Measurements from ENCODE around the gene FAM24B. TPM values are rescaled to one million over a fixed set of nuclear protein-coding genes. Genes with fewer than 3 reads are reported as not detected.
A peak's percentile ranks its signal among the peaks of the same experiment; 100 is the strongest.
"Not testable (repeated sequence)": the region's sequence is repeated elsewhere in the genome, so short reads cannot be mapped to it uniquely, and the experiment has no call there.

FAM24B gene, protein sequence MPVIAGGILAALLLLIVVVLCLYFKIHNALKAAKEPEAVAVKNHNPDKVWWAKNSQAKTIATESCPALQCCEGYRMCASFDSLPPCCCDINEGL
- total RNA-seq: 10 to 100 TPM in 6 of 8 experiments, 1 to 10 TPM in 2; 3.6 to 32.4 (median 18.2) TPM

DNA sequence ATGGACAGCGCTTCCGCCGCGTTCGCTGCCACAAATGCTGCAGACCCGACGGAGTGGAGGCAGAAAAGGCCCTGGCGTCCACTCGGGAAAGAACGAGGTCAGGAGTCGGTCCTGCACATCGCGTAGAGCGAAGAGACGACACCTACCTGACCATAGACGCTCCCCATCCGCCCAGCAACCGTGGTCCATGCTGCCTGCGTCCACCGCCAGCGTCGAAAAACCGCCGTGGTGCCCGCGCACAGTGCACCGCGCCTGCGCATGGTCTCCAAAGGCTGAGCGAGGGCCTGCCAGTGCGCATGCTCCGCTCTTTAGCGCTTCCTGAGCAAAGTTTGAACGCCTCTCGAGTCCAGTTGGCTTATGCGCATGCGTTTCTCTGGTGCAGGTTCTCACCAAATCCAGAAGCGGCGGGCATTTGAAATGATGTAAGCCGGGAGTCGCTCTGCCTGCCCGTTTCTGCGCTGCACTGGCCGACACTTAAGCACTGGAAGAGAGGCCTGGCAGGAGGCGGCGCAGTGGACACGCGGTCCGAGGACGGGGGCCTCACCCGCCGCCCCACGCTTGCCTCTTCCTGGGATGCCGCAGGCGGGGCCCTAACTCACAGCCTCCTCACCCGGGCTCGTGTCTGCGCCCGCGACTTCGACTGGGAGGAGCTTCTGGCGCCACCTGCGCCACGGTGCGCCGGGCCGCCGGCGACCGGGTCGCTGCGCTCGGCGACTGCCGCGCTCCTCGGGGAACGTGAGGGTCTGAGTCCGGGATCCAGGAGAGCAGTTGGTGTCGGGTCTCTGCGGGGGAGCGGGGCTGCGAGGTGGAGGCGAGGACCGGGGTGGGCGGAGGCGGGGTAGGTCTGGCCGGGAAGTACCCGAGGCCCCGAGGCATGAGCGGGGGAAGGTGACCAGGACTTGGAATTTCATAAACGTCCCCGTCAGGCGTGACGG lies at the start of gene FAM24B:
Gene FAM24B, minus strand, starts transcription at position 243 of the 935 bp plus-strand sequence. CDS start 29,066 bp downstream, outside the sequence.
- WGBS, 10 experiments: 0 to 93% (median 40%) methylated on average over 5 to 30 of the region's 95 CpGs; no CpG with 5 or more reads in 2 of the 10 experiments
- ATAC-seq (replicated peaks in 6 of 8): peak; percentile 69 to 95 (median 92)
- Histone ChIP-seq H3K27ac (peak within 1 kb of the TSS; percentile 26 to 61), H3K4me1 (replicated peaks in 1 of 2) (peaks cover 16 to 28% of the 10 kb centered on the region in 2 donors), H3K4me3 (peak within 1 kb of the TSS; percentile 33 to 63 (median 54))
- in situ Hi-C loops (cut with MboI; ENCODE audit: low pct_unique_long_range_greater_than_20kb in 2 of 9, low sequenced_read_pairs in 9 of 9, unreplicated experiment in 9 of 9): no loop called here

DNA sequence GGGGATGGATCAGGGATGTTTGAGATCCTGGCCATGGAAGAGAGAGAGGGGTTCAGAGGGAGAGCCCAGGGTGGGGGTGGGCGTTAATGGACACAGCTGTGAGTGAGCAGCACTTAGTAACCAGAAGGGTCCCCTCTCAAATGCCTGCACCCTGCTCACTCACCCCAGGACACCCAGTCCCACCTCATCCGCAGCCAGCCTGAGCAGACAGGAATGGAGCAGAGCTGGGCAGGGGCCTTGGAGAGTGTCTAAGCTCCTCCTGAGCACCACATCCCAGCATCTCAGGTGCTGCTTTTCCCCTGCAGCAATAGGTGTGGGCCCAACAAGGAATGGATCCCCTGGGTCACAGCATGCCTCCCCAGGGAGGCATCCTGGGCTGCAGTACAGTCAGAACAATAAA lies 36.3 kb upstream of the FAM24B start:
- no CpG with 5 or more reads among the region's 2 CpGs for WGBS, 10 experiments
- in situ Hi-C loops (cut with MboI; ENCODE audit: low pct_unique_long_range_greater_than_20kb in 2 of 9, low sequenced_read_pairs in 9 of 9, unreplicated experiment in 9 of 9): no loop called here
- Histone ChIP-seq H3K4me3 (no peak overlapping the region), H3K27ac (no peak overlapping the region), H3K4me1 (replicated peaks in 1 of 2) (no peaks in the 10 kb centered on the region)
- ATAC-seq (replicated peaks in 6 of 8): no peak

DNA sequence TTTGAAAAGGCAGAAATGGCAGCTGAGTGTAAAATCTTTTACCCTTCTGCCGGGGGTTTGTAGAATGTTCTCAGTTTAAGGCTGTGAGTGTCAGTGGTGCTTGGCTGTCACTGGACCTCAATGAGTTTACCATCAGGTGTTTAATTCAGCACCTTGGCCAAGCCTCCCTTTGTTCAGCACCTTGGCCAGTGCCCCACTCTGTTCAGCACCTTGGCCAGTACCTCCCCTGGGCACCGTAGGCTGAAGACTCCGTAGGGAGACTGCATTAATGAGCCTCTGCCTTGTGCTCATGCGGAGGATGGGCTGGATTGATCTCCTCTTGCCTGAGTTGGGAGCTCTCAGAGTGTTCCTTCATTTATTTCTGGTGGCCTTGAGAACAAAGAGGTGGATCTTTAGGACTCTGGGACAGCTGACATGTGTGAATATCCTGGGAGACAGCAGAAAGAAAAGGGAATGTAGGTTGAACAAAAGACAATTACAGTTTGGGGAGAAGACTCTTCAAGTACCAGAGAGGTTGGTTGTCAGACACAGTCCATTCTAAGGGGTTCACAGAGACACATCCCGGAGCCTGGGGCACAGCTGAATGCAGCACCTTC lies 32.6 kb upstream of the FAM24B start:
- 0 to 60% (median 20%) methylated on average over 1 to 4 of the region's 5 CpGs; no CpG with 5 or more reads in 3 of the 10 experiments for WGBS, 10 experiments
- peak; percentile 29 to 93 (median 58) for ATAC-seq (replicated peaks in 6 of 8)
- H3K4me3 ChIP-seq: no peak overlapping the region
- H3K27ac ChIP-seq: no peak overlapping the region
- in situ Hi-C loops (cut with MboI; ENCODE audit: low pct_unique_long_range_greater_than_20kb in 2 of 9, low sequenced_read_pairs in 9 of 9, unreplicated experiment in 9 of 9): no loop called here
- H3K4me1 ChIP-seq (replicated peaks in 1 of 2): no peaks in the 10 kb centered on the region

DNA sequence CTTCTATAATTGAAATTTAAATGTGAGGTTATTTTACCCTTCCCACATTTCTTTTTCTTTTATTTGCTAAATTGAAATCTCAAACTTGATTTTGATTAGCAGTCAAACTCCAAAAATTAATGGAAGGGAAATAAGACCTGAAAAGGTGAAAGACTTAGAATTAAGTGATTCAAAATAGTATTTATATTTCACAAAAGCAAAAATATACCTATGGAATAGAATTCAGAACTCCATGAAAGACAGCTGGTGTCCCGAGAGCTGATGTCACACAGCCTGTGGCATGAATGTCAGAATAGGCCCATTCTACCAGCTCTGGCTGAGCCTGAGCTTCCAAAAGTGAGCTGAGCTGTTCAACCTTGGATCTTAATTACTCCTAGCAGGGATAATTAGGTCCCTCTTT lies 30.9 kb upstream of the FAM24B start, which contains the start of gene FAM24A:
Gene FAM24A, plus strand, starts transcription at position 301 of the 400 bp plus-strand sequence. CDS start 1,025 bp downstream, outside the sequence.
- in situ Hi-C loops (cut with MboI; ENCODE audit: low pct_unique_long_range_greater_than_20kb in 2 of 9, low sequenced_read_pairs in 9 of 9, unreplicated experiment in 9 of 9): no loop called here
- no peaks in the 10 kb centered on the region for H3K4me1 ChIP-seq (replicated peaks in 1 of 2)
- ATAC-seq (replicated peaks in 6 of 8): no peak
- WGBS, 10 experiments: 18 to 80% (median 50%) methylated on average over 1 of the region's 1 CpG; no CpG with 5 or more reads in 5 of the 10 experiments
- H3K4me3 ChIP-seq: no peak within 1 kb of the TSS
- H3K27ac ChIP-seq: no peak within 1 kb of the TSS

GRCh38 chr10:122903861-122904260 lies 24.5 kb upstream of the FAM24B start:
- in situ Hi-C loops (cut with MboI; ENCODE audit: low pct_unique_long_range_greater_than_20kb in 2 of 9, low sequenced_read_pairs in 9 of 9, unreplicated experiment in 9 of 9); ATAC-seq (replicated peaks in 6 of 8); H3K4me3 ChIP-seq; H3K4me1 ChIP-seq (replicated peaks in 1 of 2); H3K27ac ChIP-seq: not testable (repeated sequence)
- 24 to 100% (median 80%) methylated on average over 3 to 4 of the region's 4 CpGs; no CpG with 5 or more reads in 3 of the 10 experiments for WGBS, 10 experiments

DNA sequence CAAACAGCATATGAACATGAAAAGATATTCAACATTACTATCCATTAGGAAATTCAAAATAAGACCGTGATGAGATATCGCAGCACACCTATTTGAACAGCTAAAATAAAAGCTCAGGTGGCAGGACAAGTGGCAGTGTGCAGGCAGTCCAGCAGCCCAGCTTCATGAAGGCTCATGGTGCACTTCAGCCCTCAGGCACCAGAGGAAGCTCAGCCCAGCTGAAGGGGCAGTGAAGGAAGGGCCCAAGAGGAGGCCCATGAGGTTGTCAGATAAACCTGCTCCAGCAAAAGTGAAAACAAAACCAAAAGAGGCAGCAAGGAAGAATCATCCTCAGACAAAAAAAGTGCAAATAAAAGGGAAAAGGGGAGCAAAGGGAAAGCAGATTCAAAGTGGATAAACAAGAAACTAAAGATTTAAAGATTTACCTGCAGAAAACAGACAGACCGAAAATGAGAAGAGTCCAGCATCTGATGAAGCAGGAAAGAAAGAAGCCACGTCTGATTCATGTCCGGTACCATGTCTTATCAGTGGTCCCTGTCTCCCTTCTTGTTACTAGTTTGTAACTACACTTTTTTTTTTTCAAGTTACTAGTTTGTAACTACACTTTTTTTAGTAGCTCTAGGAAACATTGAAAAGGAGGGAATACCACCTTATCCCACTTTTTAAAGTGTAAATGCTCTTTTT lies 15.0 kb upstream of the FAM24B start:
- ATAC-seq (replicated peaks in 6 of 8): no peak
- Histone ChIP-seq H3K4me3 (no peak overlapping the region), H3K4me1 (replicated peaks in 1 of 2) (no peaks in the 10 kb centered on the region), H3K27ac (no peak overlapping the region)
- in situ Hi-C loops (cut with MboI; ENCODE audit: low pct_unique_long_range_greater_than_20kb in 2 of 9, low sequenced_read_pairs in 9 of 9, unreplicated experiment in 9 of 9): no loop called here
- WGBS, 10 experiments: 72 to 98% (median 90%) methylated on average over 3 to 5 of the region's 5 CpGs; no CpG with 5 or more reads in 1 of the 10 experiments

GRCh38 chr10:122884166-122884565 lies 4.8 kb upstream of the FAM24B start:
- H3K27ac ChIP-seq: no peak overlapping the region
- 91 to 100% (median 96%) methylated on average over 1 of the region's 1 CpG; no CpG with 5 or more reads in 6 of the 10 experiments for WGBS, 10 experiments
- H3K4me3 ChIP-seq: no peak overlapping the region
- H3K4me1 ChIP-seq (replicated peaks in 1 of 2): no peaks in the 10 kb centered on the region
- no peak for ATAC-seq (replicated peaks in 6 of 8)
- in situ Hi-C loops (cut with MboI; ENCODE audit: low pct_unique_long_range_greater_than_20kb in 2 of 9, low sequenced_read_pairs in 9 of 9, unreplicated experiment in 9 of 9): no loop called here

- Histone ChIP-seq H3K27ac (no peak overlapping the region), H3K4me3 (no peak overlapping the region), H3K4me1 (replicated peaks in 1 of 2) (peaks cover 0 to 9% of the 10 kb centered on the region in 2 donors)
- no peak for ATAC-seq (replicated peaks in 6 of 8)
- in situ Hi-C loops (cut with MboI; ENCODE audit: low pct_unique_long_range_greater_than_20kb in 2 of 9, low sequenced_read_pairs in 9 of 9, unreplicated experiment in 9 of 9): no loop called here
Observed at GRCh38 chr10:122882766-122883165, 3.4 kb upstream of the FAM24B start.

- peak overlapping the region; percentile 26 to 61 for H3K27ac ChIP-seq
- H3K4me3 ChIP-seq: peak overlapping the region; percentile 33 to 63 (median 54)
- 14 to 82% (median 44%) methylated on average over 1 to 9 of the region's 14 CpGs; no CpG with 5 or more reads in 1 of the 10 experiments for WGBS, 10 experiments
- in situ Hi-C loops (cut with MboI; ENCODE audit: low pct_unique_long_range_greater_than_20kb in 2 of 9, low sequenced_read_pairs in 9 of 9, unreplicated experiment in 9 of 9): no loop called here
- ATAC-seq (replicated peaks in 6 of 8): peak in 7 of 8 experiments; percentile 6 to 43 (median 25)
- H3K4me1 ChIP-seq (replicated peaks in 1 of 2): peaks cover 16 to 28% of the 10 kb centered on the region in 2 donors
Observed at GRCh38 chr10:122878799-122879338, 512 bp downstream of the FAM24B start.

DNA sequence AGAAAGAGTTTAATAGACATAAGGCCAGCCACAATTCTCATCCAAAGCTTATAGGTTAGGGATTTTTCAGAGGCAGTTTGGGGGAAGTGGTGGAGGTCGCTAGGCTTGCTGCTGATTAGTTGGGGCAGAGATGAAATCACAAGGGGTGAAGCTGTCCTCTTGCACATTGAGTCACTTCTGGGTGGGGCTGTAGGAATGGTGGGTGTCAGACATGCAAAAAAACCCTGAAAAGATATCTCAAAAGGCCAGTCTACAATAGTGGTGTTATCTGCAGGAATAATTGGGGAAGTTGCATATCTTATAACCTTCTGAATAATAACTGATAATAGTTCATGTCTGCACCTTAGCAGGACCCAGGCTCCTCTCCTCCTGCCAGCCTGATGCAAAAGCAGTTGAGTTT lies 2.1 kb downstream of the FAM24B start:
- no peak overlapping the region for H3K4me3 ChIP-seq
- ATAC-seq (replicated peaks in 6 of 8): no peak
- WGBS, 10 experiments: 0 to 50% (median 26%) methylated on average over 1 of the region's 1 CpG; no CpG with 5 or more reads in 4 of the 10 experiments
- H3K4me1 ChIP-seq (replicated peaks in 1 of 2): peaks cover 16 to 28% of the 10 kb centered on the region in 2 donors
- in situ Hi-C loops (cut with MboI; ENCODE audit: low pct_unique_long_range_greater_than_20kb in 2 of 9, low sequenced_read_pairs in 9 of 9, unreplicated experiment in 9 of 9): no loop called here
- no peak overlapping the region for H3K27ac ChIP-seq

GRCh38 chr10:122876467-122876855 lies 2.9 kb downstream of the FAM24B start:
- H3K4me1 ChIP-seq (replicated peaks in 1 of 2): peaks cover 16 to 28% of the 10 kb centered on the region in 2 donors
- 17 to 100% (median 65%) methylated on average over 1 of the region's 1 CpG; no CpG with 5 or more reads in 2 of the 10 experiments for WGBS, 10 experiments
- H3K27ac ChIP-seq: no peak overlapping the region
- no peak for ATAC-seq (replicated peaks in 6 of 8)
- no peak overlapping the region for H3K4me3 ChIP-seq
- in situ Hi-C loops (cut with MboI; ENCODE audit: low pct_unique_long_range_greater_than_20kb in 2 of 9, low sequenced_read_pairs in 9 of 9, unreplicated experiment in 9 of 9): no loop called here

- H3K4me1 ChIP-seq (replicated peaks in 1 of 2): peaks cover 16 to 28% of the 10 kb centered on the region in 2 donors
- 0 to 59% (median 17%) methylated on average over 1 to 5 of the region's 6 CpGs; no CpG with 5 or more reads in 2 of the 10 experiments for WGBS, 10 experiments
- in situ Hi-C loops (cut with MboI; ENCODE audit: low pct_unique_long_range_greater_than_20kb in 2 of 9, low sequenced_read_pairs in 9 of 9, unreplicated experiment in 9 of 9): no loop called here
- H3K27ac ChIP-seq: no peak overlapping the region
- H3K4me3 ChIP-seq: no peak overlapping the region
- peak in 3 of 8 experiments; percentile 38 to 44 (median 43) for ATAC-seq (replicated peaks in 6 of 8)
Observed at GRCh38 chr10:122875843-122876466, 3.4 kb downstream of the FAM24B start.

Data from motor neuron (in vitro differentiated cells).